ENCODE measurements around the gene TESK2.

- TF ChIP-seq CTCF (CRISPR knock-in tag; IDR thresholded peaks at IDR 0.05): no peak
- TF ChIP-seq SIN3B (IDR thresholded peaks at IDR 0.05; ENCODE audit: low read length): no peak
- no peak for TF ChIP-seq RFX5 (IDR thresholded peaks at IDR 0.05; ENCODE audit: low read depth, low read length)
- no peak for TF ChIP-seq KLF9 (CRISPR knock-in tag; IDR thresholded peaks at IDR 0.05; ENCODE audit: low read depth)
- TF ChIP-seq SMC3 (IDR thresholded peaks at IDR 0.05; ENCODE audit: low read length): no peak
- no peak for TF ChIP-seq KDM1A (CRISPR knock-in tag; IDR thresholded peaks at IDR 0.05)
- no peak for TF ChIP-seq POLR2AphosphoS2 (IDR thresholded peaks at IDR 0.05; ENCODE audit: low read depth, low read length)
- TF ChIP-seq REST (IDR thresholded peaks at IDR 0.05; ENCODE audit: borderline replicate concordance in 1 of 2, low read depth in 1 of 2, low read length in 2 of 2): no peak
- TF ChIP-seq DR1 (CRISPR knock-in tag; IDR thresholded peaks at IDR 0.05): no peak
- no peak for TF ChIP-seq GLI4 (CRISPR knock-in tag; IDR thresholded peaks at IDR 0.05; ENCODE audit: borderline replicate concordance)
These were observed 95.9 kb downstream of the TESK2 start for GRCh38 chr1:45395051-45395450.
